GM19240 (cell line): ENCODE results near the gene UBTD1.
A peak's percentile ranks its signal among the peaks of the same experiment; 100 is the strongest.
"Not testable (repeated sequence)": the region's sequence is repeated elsewhere in the genome, so short reads cannot be mapped to it uniquely, and the experiment has no call there.

ENCODE experiments used
- DNase-seq: peaks from one replicate; pipeline ENCODE4 v3.0.0; 2011; ENCODE audit warnings: low spot score; ENCODE audit not compliant: insufficient read length

Gene UBTD1, protein sequence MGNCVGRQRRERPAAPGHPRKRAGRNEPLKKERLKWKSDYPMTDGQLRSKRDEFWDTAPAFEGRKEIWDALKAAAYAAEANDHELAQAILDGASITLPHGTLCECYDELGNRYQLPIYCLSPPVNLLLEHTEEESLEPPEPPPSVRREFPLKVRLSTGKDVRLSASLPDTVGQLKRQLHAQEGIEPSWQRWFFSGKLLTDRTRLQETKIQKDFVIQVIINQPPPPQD

GRCh38 chr10:97498841-97499560 is at the start of gene UBTD1:
Gene UBTD1 (plus strand): TSS chr10:97498924. CDS start chr10:97499204, 280 bp downstream.
- peak; percentile 14 for DNase-seq

DNA sequence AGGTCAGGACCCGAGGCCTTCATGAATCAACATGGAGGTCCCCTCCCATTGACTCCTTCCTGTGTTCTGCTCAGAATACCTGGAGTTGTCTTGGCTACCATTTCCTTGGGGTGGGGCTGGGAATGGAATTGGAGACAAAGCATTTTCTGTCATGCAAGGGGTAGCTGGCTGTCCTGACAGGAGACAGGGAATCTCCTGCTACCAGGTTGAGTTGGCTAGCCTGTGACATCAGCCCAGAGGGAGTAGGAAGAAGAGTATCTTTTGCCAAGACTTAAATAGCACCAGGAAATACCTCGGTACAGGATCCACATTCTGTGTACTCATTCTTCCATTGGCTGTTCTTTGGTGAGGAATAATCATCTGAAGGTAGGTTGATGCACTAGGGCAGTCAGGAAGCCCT is 47.9 kb upstream of the UBTD1 start:
- DNase-seq: no peak

GRCh38 chr10:97451605-97452004 is 47.1 kb upstream of the UBTD1 start:
- DNase-seq: no peak

DNA sequence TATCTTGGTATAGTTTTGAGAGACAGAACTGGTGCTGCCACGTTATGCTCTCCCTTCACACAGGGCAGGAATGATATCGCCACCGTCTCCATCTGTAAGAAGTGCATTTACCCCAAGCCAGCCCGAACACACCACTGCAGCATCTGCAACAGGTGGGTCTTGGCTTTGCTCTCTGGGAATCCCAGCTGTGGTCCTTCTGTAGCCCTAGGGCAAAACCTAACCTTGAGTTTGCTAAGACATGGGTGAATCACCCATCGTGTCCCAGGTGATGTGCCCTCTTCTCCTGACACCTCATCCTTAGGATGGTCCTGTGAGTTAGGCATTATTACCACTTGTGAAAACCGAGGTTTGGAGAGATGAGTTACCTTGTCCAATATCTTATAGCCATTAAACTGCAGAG is 46.4 kb upstream of the UBTD1 start:
- DNase-seq: no peak

- no peak for DNase-seq
These were observed 44.2 kb upstream of the UBTD1 start for GRCh38 chr10:97454330-97455036.

- no peak for DNase-seq
These were observed 42.6 kb upstream of the UBTD1 start for GRCh38 chr10:97456034-97456685.

DNA sequence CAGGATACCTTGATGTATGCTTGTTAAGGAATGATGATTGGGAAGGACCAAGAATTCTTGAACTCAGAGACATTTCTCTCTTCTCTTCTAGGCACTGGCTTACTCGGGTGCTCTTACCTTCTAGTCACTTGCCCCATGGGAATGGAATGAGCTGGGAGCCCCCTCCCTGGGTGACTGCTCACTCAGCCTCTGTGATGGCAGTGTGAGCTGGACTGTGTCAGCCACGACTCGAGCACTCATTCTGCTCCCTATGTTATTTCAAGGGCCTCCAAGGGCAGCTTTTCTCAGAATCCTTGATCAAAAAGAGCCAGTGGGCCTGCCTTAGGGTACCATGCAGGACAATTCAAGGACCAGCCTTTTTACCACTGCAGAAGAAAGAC is 42.0 kb upstream of the UBTD1 start:
- no peak for DNase-seq

GRCh38 chr10:97459111-97459510 is 39.6 kb upstream of the UBTD1 start:
- DNase-seq: no peak

GRCh38 chr10:97459933-97460332 is 38.8 kb upstream of the UBTD1 start:
- DNase-seq: no peak

GRCh38 chr10:97462309-97462708 is 36.4 kb upstream of the UBTD1 start:
- no peak for DNase-seq

DNA sequence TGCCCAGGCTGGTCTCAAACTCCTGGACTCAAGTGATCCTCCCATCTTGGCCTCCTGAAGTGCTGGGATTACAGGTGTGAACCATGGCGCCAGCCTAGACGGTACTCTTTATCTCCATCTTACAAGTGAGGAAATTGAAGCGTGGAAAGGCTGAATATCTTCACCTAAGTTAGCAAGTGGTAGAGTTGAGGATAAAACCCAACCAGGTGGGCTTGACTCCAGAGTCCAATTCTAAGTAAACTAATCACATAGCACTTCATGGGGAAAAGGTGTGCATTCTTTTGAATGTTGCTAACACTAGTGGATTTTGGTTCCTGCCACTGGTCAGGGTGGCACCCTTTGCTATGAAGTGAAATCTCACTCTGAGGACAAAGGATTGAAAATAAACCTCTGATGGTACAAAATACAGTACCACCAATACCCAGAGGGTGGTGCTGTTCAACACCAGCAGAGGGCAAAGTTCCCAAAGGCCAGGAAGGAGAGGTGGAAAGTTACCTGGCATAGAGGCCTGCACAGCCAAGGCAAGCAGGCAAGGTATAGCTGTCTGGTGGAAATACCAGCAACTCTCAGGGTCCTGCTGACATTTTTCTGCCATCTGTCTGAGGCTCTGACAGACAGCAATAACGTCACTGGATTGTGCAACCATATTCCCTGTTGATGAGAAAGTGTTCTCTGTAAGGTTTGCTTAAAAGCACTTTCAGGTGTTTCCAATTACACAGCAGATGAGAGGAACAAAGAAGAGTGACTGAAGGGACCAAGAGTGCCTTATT is 35.2 kb upstream of the UBTD1 start:
- DNase-seq: peak; percentile 44

- no peak for DNase-seq
These were observed 34.5 kb upstream of the UBTD1 start for GRCh38 chr10:97464226-97464625.

DNA sequence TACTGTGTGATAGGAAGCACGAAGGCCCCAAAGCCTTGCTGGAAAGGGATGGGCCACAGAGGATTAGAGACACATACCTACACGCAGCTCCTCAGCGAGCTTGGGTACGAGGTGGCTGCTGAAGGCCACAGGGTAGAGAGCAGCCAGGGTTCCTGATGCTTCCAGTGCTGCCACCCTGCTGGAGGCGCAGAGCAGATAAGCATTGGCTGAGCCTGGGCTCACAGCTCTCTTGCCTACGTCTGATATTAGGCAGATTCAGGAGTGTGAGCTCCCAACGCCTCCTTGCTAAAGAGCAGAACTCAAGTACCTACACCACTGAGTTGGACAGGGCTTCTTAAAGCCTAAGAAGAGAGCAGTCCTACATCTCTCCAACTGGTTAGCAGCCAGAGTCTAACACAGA is 32.7 kb upstream of the UBTD1 start:
- no peak for DNase-seq

- no peak for DNase-seq
These were observed 32.0 kb upstream of the UBTD1 start for GRCh38 chr10:97466755-97467154.

GRCh38 chr10:97468162-97468561 is 30.6 kb upstream of the UBTD1 start:
- DNase-seq: no peak

GRCh38 chr10:97468781-97469180 is 29.9 kb upstream of the UBTD1 start:
- DNase-seq: not testable (repeated sequence)

DNA sequence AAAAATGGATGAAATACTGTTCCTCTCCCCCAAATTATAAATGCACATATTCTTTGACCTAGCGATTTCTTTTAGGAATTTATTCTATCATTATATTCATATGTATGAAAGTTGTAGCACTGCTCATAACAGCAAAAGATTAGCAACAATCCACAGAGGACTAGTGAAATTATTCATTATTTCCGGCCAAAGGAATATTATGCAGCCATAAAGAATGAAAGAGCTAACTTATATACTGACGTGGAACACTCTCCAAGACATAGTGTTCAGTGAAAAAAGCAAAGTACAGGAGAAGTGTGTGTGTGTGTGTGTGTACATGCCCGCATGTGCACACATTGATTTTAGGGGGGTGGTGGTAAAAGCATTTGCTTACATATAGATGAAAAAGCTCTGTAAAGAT is 23.8 kb upstream of the UBTD1 start:
- DNase-seq: no peak

DNA sequence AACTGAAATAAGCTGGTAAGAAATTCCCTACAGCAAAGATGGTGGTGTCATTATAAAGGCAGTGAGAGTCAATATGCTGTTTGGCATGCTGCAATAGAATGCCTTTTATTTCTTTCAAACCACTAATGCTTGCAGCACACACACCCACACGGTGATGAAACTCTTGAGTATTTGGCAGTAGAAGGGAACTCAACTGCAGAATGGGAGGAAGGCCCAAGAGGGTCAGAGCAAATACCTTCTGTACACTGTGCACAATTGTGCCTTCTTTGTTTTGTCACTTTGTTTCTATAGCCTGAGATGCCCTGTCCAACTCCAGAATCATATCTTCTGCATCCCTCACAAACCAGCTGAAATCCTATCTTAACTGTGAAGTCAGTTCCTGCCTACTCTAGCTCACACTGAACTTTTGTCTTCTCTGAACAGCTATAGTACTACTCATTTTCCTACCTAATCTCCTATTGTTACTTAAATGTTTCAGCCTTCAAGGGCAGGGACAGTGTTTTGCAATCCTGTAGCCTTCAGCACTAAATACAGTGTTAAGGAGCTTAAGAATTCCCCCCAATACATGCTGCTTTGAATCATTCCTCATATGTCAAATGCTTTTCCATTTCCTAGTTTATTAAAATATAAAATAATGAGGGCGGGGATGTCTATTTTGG is 22.7 kb upstream of the UBTD1 start:
- no peak for DNase-seq

DNA sequence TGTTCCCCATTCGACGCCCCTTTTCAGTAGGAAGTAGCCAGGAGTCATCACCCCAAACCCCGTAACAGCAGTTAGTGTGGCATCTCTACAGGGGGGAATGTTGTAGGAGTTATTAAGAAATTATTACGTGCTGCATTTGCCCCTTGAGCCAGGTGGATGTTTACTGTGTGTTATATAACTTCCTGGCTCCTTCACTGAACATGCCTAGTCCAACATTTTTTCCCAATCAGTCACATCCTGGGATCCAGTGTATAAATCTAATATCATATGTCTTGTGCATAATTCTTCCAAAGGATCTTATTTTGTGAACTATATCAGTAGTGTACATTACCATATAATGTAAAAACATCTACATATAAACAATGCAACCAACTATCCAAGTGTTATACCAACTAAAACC is 19.3 kb upstream of the UBTD1 start:
- DNase-seq: not testable (repeated sequence)

DNA sequence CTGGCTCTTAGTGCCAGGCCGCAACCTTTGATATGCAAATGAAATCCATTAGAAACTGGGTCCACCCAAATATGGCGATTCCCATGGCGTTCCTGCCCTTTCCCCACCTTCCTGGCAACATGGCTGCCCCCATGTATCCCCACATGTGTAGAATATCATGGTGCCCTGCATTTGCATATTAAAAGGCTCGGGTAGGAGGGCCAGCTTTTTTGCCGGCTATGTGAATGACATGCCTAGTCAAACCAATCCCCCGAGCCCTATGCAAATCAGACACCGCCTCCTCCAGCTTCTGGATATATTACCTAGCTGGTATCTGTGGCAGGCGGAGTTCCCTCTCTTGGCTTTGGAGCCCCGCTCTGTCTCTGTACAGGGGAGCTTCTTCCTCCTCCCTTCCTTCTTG is 18.8 kb upstream of the UBTD1 start:
- no peak for DNase-seq

DNA sequence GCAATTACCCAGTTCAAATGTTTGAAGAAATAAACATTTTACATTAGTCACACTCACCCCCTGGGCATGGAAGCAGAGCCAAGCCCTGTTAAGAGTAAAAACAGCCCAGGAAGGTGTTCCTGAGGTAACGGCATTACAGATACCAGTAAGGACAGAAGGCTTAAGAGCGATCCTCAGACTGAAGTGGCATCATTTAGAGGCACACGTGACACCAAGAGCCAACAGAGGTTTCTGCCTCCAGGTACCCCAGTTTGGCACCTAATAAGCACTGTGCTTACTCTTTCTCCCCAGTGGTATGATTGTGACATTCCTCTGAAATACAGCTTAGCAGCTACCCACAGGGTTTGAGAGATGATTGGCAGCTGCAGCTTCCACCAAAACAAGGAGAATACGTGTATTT is 17.7 kb upstream of the UBTD1 start:
- DNase-seq: no peak
